ENCODE results near the gene MCTP2.
"Not testable (repeated sequence)": the region's sequence is repeated elsewhere in the genome, so short reads cannot be mapped to it uniquely, and the experiment has no call there.

MCTP2 gene

DNA sequence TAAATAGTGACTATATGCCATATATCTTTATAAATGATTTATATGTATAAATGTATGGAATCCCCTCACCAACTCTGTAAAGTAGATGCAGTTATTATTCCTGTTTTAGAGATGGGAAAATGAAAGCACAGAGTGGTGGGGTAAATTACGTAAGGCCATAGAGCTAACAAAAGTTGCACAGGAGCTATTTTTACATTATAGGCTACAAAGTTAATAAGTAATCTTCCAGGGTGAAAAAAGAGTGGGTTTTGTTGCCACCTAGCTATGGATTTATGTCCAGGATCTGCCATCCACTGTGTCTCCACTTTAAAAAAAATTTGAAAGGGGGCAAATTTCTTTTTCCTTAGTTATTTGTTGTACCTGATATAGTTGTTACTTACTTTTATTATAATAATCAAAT lies 235.7 kb downstream of the MCTP2 start:
- no peak for DNase-seq

DNA sequence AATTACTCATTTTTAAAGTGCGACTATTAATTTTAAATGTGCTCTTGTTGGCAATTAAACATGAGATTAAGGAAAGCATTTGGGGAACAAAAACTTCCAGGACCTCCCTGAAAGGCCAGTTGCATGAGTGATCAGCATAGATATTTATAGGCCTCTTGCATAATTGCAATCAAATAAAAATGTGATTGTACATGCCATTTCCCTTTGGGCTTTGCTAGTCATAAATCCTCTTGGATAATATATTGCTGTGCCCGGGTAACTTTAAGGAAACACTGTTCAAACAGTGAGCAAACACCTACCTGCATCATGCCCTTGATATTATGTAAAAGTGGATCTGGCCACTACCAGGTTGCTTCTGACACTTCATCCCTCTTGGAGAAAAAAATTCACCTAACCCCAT lies 239.1 kb downstream of the MCTP2 start:
- no peak for DNase-seq

DNA sequence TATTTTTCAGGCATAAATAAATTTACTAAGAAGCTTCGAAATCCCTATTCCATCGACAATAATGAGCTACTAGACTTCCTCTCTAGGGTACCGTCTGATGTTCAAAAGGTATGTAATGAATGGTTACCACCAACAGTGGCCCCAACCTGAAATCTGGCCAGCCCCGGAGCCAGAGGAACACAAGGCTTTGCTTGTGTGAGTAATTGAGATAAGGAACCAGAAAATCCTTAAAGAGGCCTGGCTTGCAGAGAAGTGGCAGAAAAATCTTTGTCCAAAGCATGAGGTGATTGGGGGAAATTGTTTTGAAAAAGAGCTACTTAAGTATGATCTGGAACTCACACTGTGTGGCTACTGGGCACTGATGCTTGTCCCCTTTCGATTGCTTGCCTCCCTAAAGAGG lies 245.3 kb downstream of the MCTP2 start:
- no peak for DNase-seq

DNA sequence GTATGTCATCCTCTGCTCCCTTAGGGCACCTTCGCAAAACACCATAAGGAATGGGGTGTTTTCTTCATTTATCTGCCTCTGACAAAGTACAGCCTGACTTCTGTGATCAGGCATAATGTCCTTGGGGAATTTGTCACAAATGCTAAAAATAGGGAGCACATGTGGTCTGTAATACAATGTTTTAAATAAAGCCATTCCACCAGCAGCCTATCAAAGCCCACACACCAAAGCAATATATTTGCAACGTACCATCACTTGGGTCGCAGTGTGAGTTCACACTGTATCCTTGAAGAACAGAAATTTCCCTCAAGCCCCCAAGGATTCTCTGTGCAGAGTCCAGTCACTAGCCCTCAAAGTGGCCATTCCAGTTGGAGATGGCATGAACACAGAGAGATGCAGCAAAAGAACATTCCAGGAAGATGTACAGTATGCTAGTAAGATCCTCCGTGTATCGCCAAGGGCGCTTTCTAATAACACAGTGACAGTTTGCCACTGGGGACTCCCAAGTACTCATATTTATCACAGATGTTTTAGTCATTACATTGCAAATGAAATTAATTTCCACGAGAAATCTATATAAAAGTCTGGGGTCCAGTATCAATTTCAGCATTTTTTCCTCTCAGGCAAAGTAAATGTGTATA lies 246.7 kb downstream of the MCTP2 start:
- DNase-seq: no peak

DNA sequence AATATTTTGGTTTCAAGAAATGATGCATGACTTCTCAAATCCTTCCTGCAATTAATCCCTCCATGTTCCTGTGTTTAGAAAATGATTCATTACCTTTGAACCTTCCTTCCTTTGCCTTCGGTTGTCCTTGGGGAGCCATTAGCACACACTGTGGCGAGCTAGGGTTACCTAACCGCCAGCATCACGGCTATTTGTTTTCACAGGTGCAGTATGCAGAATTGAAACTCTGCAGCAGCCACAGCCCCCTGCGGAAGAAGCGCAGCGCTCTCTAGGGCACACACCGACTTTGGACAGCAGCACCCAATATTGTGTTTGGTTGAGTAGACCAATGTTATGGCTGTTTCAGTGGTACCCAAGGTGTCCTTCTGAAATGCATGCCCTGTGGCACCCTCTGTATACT lies 247.4 kb downstream of the MCTP2 start:
- peak; percentile 49 for DNase-seq

DNA sequence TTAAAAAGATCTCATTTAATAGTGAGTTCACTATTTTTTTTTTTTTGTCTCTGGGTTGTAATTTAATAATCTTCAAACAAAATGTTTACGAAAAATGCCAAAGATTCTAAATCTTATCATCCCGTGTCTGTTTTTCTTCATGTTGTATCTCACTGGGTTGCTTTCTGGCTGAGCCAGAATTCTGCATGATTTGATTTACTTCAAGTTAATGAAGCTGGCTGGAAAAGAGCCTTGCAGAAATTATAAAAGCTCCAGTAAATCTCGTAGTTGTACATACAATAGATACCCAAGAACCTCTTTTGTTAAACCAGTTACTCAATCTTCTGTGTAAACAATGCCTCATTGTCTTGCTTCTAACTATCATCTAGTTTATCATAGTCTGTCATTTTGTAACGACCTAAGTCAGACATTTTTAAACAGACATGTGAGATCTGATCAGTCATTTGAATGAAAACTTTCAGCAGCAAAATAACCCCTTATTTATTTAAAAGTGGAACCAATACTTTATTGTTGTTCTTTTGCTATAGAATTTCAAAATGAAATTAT lies 249.0 kb downstream of the MCTP2 start:
- no peak for DNase-seq

DNA sequence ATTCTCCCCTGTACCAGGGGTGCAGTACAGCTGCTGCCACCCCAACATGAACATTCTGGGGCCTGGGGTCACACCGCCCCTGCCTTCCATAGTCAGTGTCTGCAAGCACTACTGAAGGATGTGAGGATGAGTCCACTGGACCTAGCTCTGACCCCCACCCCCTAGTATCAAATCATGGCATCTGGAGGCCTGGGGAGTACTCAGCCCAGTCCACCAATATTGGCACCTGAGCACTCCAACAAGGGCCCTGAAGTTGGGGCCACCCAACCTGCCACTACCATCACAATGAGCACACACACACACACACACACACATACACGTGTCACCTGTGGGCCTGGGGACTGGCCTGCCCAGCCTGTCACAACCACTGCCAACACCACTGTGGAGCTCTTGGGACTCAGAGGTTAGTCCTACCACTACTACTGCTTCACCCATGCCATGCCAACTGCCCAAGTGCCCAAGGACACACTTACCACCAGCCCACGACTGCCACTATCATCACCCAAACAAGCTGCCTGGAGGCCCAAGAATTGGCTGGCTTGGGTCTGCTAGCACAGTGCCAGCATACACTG lies 253.9 kb downstream of the MCTP2 start:
- no peak for DNase-seq

DNA sequence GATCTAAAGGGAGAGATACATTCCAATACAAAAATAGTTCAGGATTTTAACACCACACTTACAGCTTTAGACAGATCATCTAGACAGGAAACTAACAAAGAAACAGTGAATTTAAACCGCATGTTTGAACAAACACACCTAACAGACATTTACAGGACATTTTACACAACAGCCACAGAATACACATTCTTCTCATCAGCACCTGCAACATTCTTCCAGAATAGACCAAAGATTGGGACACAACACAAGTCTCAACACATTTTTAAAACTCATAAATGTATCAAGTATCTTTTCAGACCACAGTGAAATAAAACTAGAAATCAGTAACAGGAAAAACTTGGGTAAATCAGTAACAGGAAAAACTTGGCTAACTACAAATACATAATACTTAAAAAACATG lies 256.3 kb downstream of the MCTP2 start:
- DNase-seq: no peak

DNA sequence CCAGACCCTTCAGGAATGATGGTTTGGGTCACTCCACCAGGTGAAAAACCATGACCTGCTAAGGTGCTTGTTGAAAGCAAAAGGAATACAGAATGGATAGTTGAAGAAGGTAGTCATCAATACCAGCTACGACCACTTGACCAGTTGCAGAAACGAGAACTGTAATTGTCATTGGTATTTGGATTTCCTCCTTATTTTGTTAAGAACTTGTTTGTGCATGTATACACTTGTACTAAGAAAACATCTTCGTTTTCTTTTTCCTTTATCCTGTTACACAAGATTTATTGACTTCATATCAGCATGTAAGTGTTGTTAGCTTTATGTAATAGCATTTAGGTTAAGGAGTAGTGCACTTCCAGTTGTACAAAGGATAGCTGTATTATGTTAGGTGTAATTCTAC lies 261.8 kb downstream of the MCTP2 start:
- no peak for DNase-seq

DNA sequence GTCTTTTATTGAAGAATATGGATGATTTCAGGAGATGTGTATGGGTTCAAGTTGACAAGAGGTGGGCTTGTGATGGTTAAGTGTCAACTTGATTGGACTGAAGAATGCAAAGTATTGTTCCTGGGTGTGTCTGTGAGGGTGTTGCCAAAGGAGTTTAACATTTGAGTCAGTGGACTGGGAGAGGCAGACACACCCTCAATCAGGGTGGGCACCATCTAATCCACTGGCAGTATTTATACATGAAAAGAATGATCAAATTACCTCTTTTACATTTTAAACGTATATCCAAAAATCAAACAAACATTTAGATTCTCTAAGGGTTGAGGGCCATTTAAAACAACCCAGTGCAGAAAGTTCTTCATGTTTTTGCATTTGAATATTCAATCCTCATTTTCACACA lies 262.2 kb downstream of the MCTP2 start:
- not testable (repeated sequence) for DNase-seq

DNA sequence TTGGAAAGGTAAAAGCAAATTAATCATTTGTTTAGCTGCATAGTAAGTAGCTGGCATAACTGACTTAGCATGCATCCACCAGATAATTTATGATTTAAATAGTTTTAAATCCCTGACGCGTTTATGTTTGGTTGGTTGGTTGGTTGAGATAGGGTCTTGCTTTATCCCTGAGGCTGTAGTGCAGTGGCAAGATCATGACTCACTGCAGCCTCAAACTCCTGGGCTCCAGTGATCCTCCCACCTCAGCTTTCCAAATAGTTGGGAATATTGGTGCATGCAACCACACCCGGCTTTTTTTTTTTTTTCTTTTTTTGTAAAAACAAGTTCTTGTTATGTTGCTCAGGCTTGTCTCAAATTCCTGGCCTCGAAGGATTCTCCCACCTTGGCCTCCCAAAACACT lies 263.4 kb downstream of the MCTP2 start:
- DNase-seq: no peak

DNA sequence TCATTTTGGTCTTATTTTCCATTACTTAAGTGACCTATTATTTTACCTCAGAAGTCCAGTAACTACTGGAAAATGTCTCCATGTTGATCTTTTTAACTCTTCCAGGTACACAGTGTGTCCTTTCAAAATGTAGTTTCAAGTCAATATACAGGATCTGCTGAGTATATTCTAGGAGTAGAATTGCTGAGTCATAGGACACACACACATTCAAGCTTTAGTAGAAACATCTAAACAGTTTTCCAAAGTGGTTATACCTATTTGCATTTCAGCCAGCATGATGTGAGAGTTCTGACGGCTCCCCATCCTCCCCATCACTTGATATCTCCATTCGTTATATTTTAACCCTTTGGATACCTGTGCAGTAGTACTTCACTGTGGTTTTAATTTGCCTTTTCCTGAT lies 271.9 kb downstream of the MCTP2 start:
- no peak for DNase-seq

DNA sequence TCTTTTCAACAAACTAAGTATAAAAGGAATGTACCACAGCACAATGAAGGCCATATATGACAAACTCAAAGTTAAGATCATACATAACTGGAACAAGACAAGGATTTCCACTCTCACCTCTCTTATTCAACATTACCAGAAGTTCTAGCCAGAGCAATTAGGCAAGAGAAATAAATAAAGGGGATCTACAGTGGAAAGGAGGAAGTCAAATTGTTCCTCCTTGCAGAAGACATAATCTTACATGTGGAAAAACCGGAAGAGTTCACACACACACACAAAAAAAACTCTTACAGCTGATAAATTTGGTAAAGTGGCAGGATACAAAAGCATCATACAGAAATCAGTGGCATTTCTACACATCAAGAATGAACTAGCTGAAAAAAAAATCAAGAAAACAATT lies 277.9 kb downstream of the MCTP2 start:
- DNase-seq: no peak

DNA sequence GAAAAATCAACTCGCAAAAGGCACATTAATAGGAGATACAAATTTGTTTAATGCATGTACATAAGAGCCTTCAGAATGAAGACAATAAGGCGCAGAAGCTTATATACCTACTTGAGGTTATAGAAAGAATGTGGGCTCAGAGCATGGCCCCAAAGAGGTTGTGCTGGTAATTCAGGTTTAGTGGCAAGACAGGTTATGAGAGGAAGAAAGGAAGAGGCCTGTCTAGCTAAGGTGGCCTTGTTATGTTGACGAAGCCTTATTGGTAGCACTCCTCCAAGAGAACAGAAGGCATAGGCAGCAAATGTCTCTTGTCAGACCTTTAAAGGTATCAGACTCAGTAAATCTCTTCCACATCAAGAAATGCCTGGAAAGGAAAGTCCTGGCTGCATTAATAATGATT lies 290.8 kb downstream of the MCTP2 start:
- no peak for DNase-seq

DNA sequence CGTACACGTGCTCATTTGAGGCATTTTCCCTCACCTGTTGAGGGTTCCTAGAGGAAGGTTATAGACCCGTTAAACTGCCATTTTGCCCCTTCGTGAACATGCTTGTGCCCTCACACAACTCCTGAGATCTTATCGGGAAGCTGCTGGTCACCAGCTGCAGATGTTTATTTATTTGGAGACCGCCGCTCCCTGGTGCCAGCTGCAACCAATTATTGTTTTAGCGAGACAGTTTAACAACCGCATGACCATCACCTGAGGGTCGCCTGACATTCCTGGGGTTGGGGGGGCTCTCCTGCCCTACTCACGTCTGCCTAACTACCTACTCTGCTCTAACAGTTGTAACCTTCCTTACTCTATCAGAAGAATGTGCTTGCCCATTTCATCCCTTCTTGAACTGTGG lies 292.5 kb downstream of the MCTP2 start:
- DNase-seq: no peak

DNA sequence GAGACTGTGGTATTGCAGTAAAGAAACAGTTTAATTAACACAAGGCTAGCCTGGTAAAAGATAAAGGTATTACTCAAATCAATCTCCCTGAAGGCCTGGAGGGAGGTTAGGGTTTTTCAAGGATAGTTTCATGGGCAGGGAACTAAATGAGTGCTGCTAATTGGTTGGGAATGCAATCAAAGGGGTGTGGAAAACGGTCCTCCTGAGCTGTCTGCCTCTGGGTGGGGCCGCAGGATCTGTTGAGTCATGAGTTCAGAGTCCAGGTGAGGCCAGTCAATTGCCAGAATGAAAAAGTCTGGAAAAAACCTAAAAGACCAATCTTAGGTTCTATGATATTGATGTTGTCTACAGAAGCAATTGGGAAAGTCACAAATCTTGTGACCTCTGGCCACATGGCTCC lies 293.2 kb downstream of the MCTP2 start:
- no peak for DNase-seq

DNA sequence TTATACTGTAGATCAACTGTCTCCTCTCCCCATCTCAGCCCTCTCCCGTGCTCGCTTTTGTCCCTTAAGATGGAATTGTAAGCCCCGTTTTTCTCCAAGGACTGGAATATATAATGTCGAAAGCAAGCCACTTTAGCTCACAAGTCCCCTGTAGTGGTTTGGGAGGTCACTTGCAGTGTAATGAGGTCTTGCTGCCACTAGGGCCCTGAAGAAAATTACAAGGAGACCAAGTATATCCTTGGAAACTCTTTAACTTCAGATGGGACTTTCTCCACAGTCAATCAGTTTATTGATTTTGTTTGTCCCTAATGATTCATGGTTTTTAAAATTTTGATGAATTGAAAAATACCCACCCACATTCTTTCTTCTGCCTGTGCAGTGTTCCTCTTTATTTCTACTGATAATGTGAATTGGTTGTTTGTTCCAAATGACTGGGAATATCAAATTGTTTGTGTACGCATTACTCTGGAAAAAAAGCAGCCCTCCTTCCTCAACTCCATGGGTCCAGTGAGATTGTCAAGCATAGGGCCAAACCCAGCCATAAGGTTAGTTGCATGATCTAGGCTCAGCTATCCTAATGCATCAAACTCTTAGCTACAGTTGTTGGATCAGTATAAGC lies 294.8 kb downstream of the MCTP2 start:
- DNase-seq: no peak

DNA sequence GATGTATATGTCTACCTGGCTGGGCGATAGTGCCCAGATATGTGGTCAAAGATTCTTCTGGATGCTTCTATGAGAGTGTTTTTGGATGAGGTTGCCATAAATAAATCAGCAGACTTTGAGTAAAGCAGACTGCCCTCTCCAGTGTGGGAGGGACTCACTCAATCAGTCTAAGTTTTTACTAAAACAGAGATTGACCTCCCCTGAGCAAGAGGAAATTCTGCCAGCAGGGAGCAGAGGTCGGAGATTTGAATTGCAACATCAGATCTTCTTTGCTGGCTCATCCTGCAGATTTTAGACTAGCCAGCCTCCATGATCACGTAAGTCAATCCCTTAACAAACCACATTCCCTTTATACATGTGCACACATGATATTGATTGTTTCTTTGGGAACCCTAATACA lies 300.9 kb downstream of the MCTP2 start:
- DNase-seq: no peak
